SK-N-SH (cell line): ENCODE data around the gene OSBPL8. TPM values are rescaled to one million over a fixed set of nuclear protein-coding genes. Genes with fewer than 3 reads are reported as not detected.

Experiments
- CTCF ChIA-PET: fragments of 300-600, 350-600 bp; formaldehyde crosslinking; extraction: SDS; loops from one replicate; lab custom pipeline; 2021; lab: Yijun Ruan, JAX
- POLR2A ChIA-PET: fragments of 350-600 bp; sonication (Branson Sonifier 250); formaldehyde crosslinking; extraction: SDS; loops from one replicate; lab custom pipeline; 2020; ENCODE audit warnings: antibody characterized with exemption, inconsistent platforms; lab: Yijun Ruan, JAX
- DNase-seq: peaks from one replicate; pipeline ENCODE4 v3.0.0; 2012
- H2AFZ ChIP-seq: fragments of 200-600 bp; sonication (generic); 2 replicates; pipeline ENCODE4 v1.8.1; 2016; ENCODE audit warnings: antibody characterized with exemption, mild to moderate bottlenecking, low read depth
- H3F3A ChIP-seq: fragments of 200-600 bp; sonication (generic); replicated peaks from 2 replicates; pipeline ENCODE3; 2016; ENCODE audit warnings: antibody characterized with exemption, mild to moderate bottlenecking; ENCODE audit not compliant: insufficient read depth
- H3K27ac ChIP-seq, 2 experiments: fragments of 200-500 bp in 1 of 2; fragments of 200-600 bp in 1 of 2; sonication (Bioruptor generic) in 1 of 2; sonication (generic), shearing (Covaris generic) in 1 of 2; 2 replicates each; pipeline versions ENCODE4 v1.5.1 to v1.6.1; 2014 to 2016; ENCODE audit warnings: low read depth in 2 of 2, inconsistent platforms in 1 of 2, low read length in 1 of 2, mild to moderate bottlenecking in 1 of 2, mixed read lengths in 1 of 2
- H3K27me3 ChIP-seq: fragments of 200-600 bp; sonication (generic), shearing (Covaris generic); 2 replicates; pipeline ENCODE4 v1.6.1; 2016; ENCODE audit warnings: mixed run types; ENCODE audit not compliant: insufficient read depth
- H3K36me3 ChIP-seq, 2 experiments: fragments of 200-500 bp in 1 of 2; fragments of 200-600 bp in 1 of 2; sonication (Bioruptor generic) in 1 of 2; sonication (generic) in 1 of 2; replicated peaks in 1 of 2; 2 replicates each; pipeline versions ENCODE3 to v1.5.1; 2014 to 2016; ENCODE audit warnings: low read length in 1 of 2, mild to moderate bottlenecking in 1 of 2; ENCODE audit not compliant: insufficient read depth in 2 of 2, control insufficient read depth in 1 of 2
- H3K4me1 ChIP-seq, 2 experiments: fragments of 200-500 bp in 1 of 2; fragments of 200-600 bp in 1 of 2; sonication (Bioruptor generic) in 1 of 2; sonication (generic), shearing (Covaris generic) in 1 of 2; 2 replicates each; pipeline versions ENCODE4 v1.5.1 to v1.6.1; 2014 to 2016; ENCODE audit warnings: low read depth in 1 of 2, low read length in 1 of 2, mixed run types in 1 of 2; ENCODE audit not compliant: insufficient read depth in 2 of 2, control insufficient read depth in 1 of 2
- H3K4me2 ChIP-seq: fragments of 200-600 bp; sonication (generic), shearing (Covaris generic); 2 replicates; pipeline ENCODE4 v1.6.1; 2017; ENCODE audit warnings: mixed run types
- H3K4me3 ChIP-seq, 2 experiments: fragments of 200-500 bp in 1 of 2; fragments of 200-600 bp in 1 of 2; sonication (Bioruptor generic) in 1 of 2; sonication (generic), shearing (Covaris generic) in 1 of 2; 2 replicates each; pipeline versions ENCODE4 v1.5.1 to v1.8.1; 2014 to 2016; ENCODE audit warnings: low read depth in 2 of 2, inconsistent platforms in 1 of 2, low read length in 1 of 2, mild to moderate bottlenecking in 1 of 2, mixed read lengths in 1 of 2, moderate library complexity in 1 of 2
- H3K79me2 ChIP-seq: fragments of 200-600 bp; sonication (generic); 2 replicates; pipeline ENCODE4 v1.8.1; 2017; ENCODE audit warnings: mild to moderate bottlenecking; ENCODE audit not compliant: insufficient read depth
- H3K9ac ChIP-seq: fragments of 200-600 bp; sonication (generic); 2 replicates; pipeline ENCODE4 v1.6.1; 2017; ENCODE audit warnings: mixed run types
- H3K9me2 ChIP-seq: fragments of 200-600 bp; sonication (generic); 2 replicates; pipeline ENCODE4 v1.6.1; 2017; ENCODE audit warnings: mixed run types
- H3K9me3 ChIP-seq: fragments of 200-600 bp; sonication (generic); 2 replicates; pipeline ENCODE4 v1.6.1; 2017; ENCODE audit warnings: mixed run types, mild to moderate bottlenecking, moderate library complexity
- H4K20me1 ChIP-seq: fragments of 200-600 bp; sonication (generic); 2 replicates; pipeline ENCODE4 v1.6.1; 2017; ENCODE audit warnings: mild to moderate bottlenecking, mixed run types; ENCODE audit not compliant: insufficient read depth
- CHD2 ChIP-seq: fragments of 150-350 bp; IDR thresholded peaks from 2 replicates; pipeline ENCODE4 v1.6.1; 2018; ENCODE audit warnings: low read length; ENCODE audit not compliant: partially characterized antibody
- CTCF ChIP-seq: fragments of 200-600 bp; sonication (generic); IDR thresholded peaks from 2 replicates; pipeline ENCODE4 v1.6.1; 2017; ENCODE audit warnings: antibody characterized with exemption, mild to moderate bottlenecking, moderate library complexity
- EZH2phosphoT487 ChIP-seq: fragments of 200-600 bp; sonication (generic); IDR thresholded peaks from 2 replicates; pipeline ENCODE4 v1.6.1; 2017; ENCODE audit warnings: low read depth, mixed run types, mild to moderate bottlenecking, antibody characterized with exemption, moderate library complexity, borderline replicate concordance
- GATA2 ChIP-seq: sonication (generic); formaldehyde crosslinking; IDR thresholded peaks from 2 replicates; pipeline ENCODE4 v1.5.0; 2020; ENCODE audit warnings: mild to moderate bottlenecking, missing genetic modification reagents
- JUND ChIP-seq: IDR thresholded peaks from 2 replicates; pipeline ENCODE4 v1.4.0; 2012
- MXI1 ChIP-seq: IDR thresholded peaks from 2 replicates; pipeline ENCODE4 v1.6.1; 2012; ENCODE audit warnings: mild to moderate bottlenecking, low read depth, low read length, improper control_type of control experiment
- NRF1 ChIP-seq: IDR thresholded peaks from 2 replicates; pipeline ENCODE4 v1.6.1; 2012; ENCODE audit warnings: low read depth, mild to moderate bottlenecking, low read length
- POLR2AphosphoS5 ChIP-seq: IDR thresholded peaks from 2 replicates; pipeline ENCODE4 v1.6.1; 2012; ENCODE audit warnings: low read depth, low read length
- RCOR1 ChIP-seq: fragments of 150-350 bp; IDR thresholded peaks from 2 replicates; pipeline ENCODE4 v1.6.1; 2017; ENCODE audit warnings: antibody characterized with exemption, low read length
- RFX5 ChIP-seq: IDR thresholded peaks from 2 replicates; pipeline ENCODE4 v1.6.1; 2012; ENCODE audit warnings: mild to moderate bottlenecking, improper control_type of control experiment, low read length
- RXRA ChIP-seq: IDR thresholded peaks from 2 replicates; pipeline ENCODE4 v1.4.0; 2012; ENCODE audit warnings: low read depth, mild to moderate bottlenecking, borderline replicate concordance
- TAF1 ChIP-seq: IDR thresholded peaks from 2 replicates; pipeline ENCODE4 v1.6.1; 2012; ENCODE audit warnings: low read depth, mild to moderate bottlenecking, low read length, moderate library complexity, borderline replicate concordance
- TEAD4 ChIP-seq: IDR thresholded peaks from 2 replicates; pipeline ENCODE4 v1.4.0; 2012; ENCODE audit warnings: mild to moderate bottlenecking, borderline replicate concordance; ENCODE audit not compliant: insufficient read depth
- WGBS: methylation state at CpG from one replicate; pipeline ENCODE4 v1.1.6; 2017; ENCODE audit warnings: low lambda C conversion rate; 5-methylcytosine and 5-hydroxymethylcytosine counted together
- polyA plus RNA-seq, 3 experiments: library from polyadenylated mRNA; depleted of rRNA; stranded (reverse); fragments of >200 nt; gene quantifications; 2 replicates each; pipeline ENCODE4 v1.2.3, GENCODE V29; 2012
- TF ChIP-seq, protein P1 (sequence below): IDR thresholded peaks from 2 replicates; pipeline ENCODE4 v1.4.0; 2012; ENCODE audit warnings: low read depth, borderline replicate concordance
- TF ChIP-seq, protein P2 (sequence below): IDR thresholded peaks from 2 replicates; pipeline ENCODE4 v1.6.1; 2012; ENCODE audit warnings: mild to moderate bottlenecking, low read depth, low read length, moderate library complexity
- TF ChIP-seq, protein P3 (sequence below): IDR thresholded peaks from 2 replicates; pipeline ENCODE4 v1.4.0; 2012; ENCODE audit warnings: low read depth, borderline replicate concordance

The OSBPL8 gene
- polyA plus RNA-seq, 1 of the 3 experiments (the other 2 are of a cell fraction), result 10.6 TPM

- no peaks in the 10 kb centered on the region for H3K27me3 ChIP-seq
- H3K79me2 ChIP-seq, result peaks cover 83% of the 10 kb centered on the region
- peaks cover 3 to 38% of the 10 kb centered on the region in 2 experiments for H3K36me3 ChIP-seq
- H3K9me2 ChIP-seq, result no peaks in the 10 kb centered on the region; the same call in 1 of the 2 replicates
- H3K4me2 ChIP-seq, result 0 out of 2 replicates have a peak overlapping the region, but pooled peaks have one; percentile 8
- DNase-seq, result no peak
- peaks cover 0 to 28% of the 10 kb centered on the region in 2 experiments; a peak in 3 of 4 replicates for H3K4me1 ChIP-seq
- no peaks in the 10 kb centered on the region for H4K20me1 ChIP-seq
- peak; percentile 58; the same call in 1 of the 2 replicates for TF ChIP-seq RFX5
- TF ChIP-seq TAF1, result no peak
- TF ChIP-seq, all 33 proteins: peak for 1
- peak overlapping the region in 1 of 2 experiments; percentile 35; a peak in 2 of 4 replicates for H3K27ac ChIP-seq
- 100% methylated on average over 1 of the region's 1 CpG for WGBS
- H3K9me3 ChIP-seq, result no peaks in the 10 kb centered on the region
- ChIA-PET POLR2A (no interaction called here), CTCF (interaction anchor here (1.0 to 1.2 kb wide), 2 partner anchors 10 to 22 kb away, joined by 3 to 8 read pairs; no protein-coding TSS in a partner anchor)
- no peak overlapping the region for H2AFZ ChIP-seq
- H3K4me3 ChIP-seq, result no peak overlapping the region
- H3F3A ChIP-seq, result peaks cover 38% of the 10 kb centered on the region
- H3K9ac ChIP-seq, result no peak overlapping the region
Measured at GRCh38 chr12:76445462-76445861, 114.1 kb downstream of the OSBPL8 start.

GRCh38 chr12:76444408-76444984, 115.1 kb downstream of the OSBPL8 start:
- no peak overlapping the region for H3K9ac ChIP-seq
- CTCF ChIA-PET, result interaction anchor here (2.5 kb wide), 1 partner anchor 12 kb away, joined by 14 read pairs; no protein-coding TSS in a partner anchor
- POLR2A ChIA-PET, result no interaction called here
- no peak for DNase-seq
- H2AFZ ChIP-seq, result no peak overlapping the region
- no peaks in the 10 kb centered on the region for H3K27me3 ChIP-seq
- peaks cover 3 to 31% of the 10 kb centered on the region in 2 experiments for H3K36me3 ChIP-seq
- peaks cover 80% of the 10 kb centered on the region for H3K79me2 ChIP-seq
- peak overlapping the region in 1 of 2 experiments; percentile 35; a peak in 3 of 4 replicates for H3K27ac ChIP-seq
- peaks cover 32% of the 10 kb centered on the region for H3F3A ChIP-seq
- peaks cover 0 to 24% of the 10 kb centered on the region in 2 experiments; a peak in 3 of 4 replicates for H3K4me1 ChIP-seq
- H4K20me1 ChIP-seq, result no peaks in the 10 kb centered on the region
- no peak overlapping the region for H3K4me3 ChIP-seq
- TF ChIP-seq, protein P1, sequence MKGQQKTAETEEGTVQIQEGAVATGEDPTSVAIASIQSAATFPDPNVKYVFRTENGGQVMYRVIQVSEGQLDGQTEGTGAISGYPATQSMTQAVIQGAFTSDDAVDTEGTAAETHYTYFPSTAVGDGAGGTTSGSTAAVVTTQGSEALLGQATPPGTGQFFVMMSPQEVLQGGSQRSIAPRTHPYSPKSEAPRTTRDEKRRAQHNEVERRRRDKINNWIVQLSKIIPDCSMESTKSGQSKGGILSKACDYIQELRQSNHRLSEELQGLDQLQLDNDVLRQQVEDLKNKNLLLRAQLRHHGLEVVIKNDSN, result no peak
- TF ChIP-seq GATA2 (CRISPR knock-in tag), result no peak
- no peak for TF ChIP-seq POLR2AphosphoS5
- TF ChIP-seq NRF1, result no peak
- TF ChIP-seq MXI1, result no peak
- no peak for TF ChIP-seq RFX5
- no peak for TF ChIP-seq RXRA
- TF ChIP-seq, protein P2, sequence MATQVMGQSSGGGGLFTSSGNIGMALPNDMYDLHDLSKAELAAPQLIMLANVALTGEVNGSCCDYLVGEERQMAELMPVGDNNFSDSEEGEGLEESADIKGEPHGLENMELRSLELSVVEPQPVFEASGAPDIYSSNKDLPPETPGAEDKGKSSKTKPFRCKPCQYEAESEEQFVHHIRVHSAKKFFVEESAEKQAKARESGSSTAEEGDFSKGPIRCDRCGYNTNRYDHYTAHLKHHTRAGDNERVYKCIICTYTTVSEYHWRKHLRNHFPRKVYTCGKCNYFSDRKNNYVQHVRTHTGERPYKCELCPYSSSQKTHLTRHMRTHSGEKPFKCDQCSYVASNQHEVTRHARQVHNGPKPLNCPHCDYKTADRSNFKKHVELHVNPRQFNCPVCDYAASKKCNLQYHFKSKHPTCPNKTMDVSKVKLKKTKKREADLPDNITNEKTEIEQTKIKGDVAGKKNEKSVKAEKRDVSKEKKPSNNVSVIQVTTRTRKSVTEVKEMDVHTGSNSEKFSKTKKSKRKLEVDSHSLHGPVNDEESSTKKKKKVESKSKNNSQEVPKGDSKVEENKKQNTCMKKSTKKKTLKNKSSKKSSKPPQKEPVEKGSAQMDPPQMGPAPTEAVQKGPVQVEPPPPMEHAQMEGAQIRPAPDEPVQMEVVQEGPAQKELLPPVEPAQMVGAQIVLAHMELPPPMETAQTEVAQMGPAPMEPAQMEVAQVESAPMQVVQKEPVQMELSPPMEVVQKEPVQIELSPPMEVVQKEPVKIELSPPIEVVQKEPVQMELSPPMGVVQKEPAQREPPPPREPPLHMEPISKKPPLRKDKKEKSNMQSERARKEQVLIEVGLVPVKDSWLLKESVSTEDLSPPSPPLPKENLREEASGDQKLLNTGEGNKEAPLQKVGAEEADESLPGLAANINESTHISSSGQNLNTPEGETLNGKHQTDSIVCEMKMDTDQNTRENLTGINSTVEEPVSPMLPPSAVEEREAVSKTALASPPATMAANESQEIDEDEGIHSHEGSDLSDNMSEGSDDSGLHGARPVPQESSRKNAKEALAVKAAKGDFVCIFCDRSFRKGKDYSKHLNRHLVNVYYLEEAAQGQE, result no peak
- no peak for TF ChIP-seq CHD2
- TF ChIP-seq, protein P3, sequence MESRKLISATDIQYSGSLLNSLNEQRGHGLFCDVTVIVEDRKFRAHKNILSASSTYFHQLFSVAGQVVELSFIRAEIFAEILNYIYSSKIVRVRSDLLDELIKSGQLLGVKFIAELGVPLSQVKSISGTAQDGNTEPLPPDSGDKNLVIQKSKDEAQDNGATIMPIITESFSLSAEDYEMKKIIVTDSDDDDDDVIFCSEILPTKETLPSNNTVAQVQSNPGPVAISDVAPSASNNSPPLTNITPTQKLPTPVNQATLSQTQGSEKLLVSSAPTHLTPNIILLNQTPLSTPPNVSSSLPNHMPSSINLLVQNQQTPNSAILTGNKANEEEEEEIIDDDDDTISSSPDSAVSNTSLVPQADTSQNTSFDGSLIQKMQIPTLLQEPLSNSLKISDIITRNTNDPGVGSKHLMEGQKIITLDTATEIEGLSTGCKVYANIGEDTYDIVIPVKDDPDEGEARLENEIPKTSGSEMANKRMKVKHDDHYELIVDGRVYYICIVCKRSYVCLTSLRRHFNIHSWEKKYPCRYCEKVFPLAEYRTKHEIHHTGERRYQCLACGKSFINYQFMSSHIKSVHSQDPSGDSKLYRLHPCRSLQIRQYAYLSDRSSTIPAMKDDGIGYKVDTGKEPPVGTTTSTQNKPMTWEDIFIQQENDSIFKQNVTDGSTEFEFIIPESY, result no peak
- TF ChIP-seq CTCF, result no peak
- no peak for TF ChIP-seq TEAD4
- no peak for TF ChIP-seq RCOR1
- TF ChIP-seq JUND, result no peak
- TF ChIP-seq EZH2phosphoT487, result no peak
- no peak for TF ChIP-seq TAF1
- no peaks in the 10 kb centered on the region for H3K9me3 ChIP-seq
- no peak overlapping the region for H3K4me2 ChIP-seq
- no peaks in the 10 kb centered on the region; the same call in 1 of the 2 replicates for H3K9me2 ChIP-seq
- WGBS, result 88% methylated on average over 1 of the region's 1 CpG
